DMS53 treated with DMSO at 0.1 percent for 48 hours (cell line): ENCODE results near the gene TRAK1.

Source experiments
- DNase-seq: peaks from one replicate; lab custom pipeline; 2025; ENCODE audit not compliant: unreplicated experiment; lab: John Stamatoyannopoulos, UW

TRAK1 gene

GRCh38 chr3:42271786-42272185 lies 180.6 kb downstream of the TRAK1 start:
- DNase-seq, result no peak

GRCh38 chr3:42273361-42273760 lies 182.2 kb downstream of the TRAK1 start:
- no peak for DNase-seq

GRCh38 chr3:42274266-42274665 lies 183.1 kb downstream of the TRAK1 start:
- DNase-seq, result no peak

DNA sequence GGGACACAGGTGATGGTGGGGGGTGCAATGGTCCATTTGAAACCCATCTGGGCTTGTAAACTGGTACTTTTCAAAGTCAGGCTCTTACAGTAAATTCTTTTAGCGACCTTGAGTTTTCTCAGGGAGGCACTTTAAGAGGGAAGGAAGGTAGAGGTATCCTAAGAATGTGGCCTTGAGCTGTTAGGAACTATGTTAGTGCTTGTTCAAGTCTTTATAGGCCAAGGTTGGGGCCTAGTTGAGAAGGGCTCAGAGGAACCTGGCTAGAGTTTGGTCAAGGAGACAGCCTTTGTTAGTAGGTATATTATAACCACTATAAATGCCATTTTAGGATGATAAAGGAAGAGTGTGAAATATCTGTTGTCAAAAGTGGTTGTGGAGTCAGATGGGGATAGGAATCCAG lies 184.1 kb downstream of the TRAK1 start:
- DNase-seq, result no peak
